GM12875 (cell line): ENCODE results near the gene CEBPE.

ENCODE experiments used
- H3K4me3 ChIP-seq: one replicate; pipeline ENCODE4 v1.5.1; 2011; ENCODE audit warnings: low read depth, low read length, control low read depth
- CTCF ChIP-seq: IDR thresholded peaks from 2 replicates; pipeline ENCODE4 v1.5.1; 2011; ENCODE audit warnings: low read depth, mild to moderate bottlenecking, control low read depth, inconsistent platforms, low read length, moderate library complexity, borderline replicate concordance; ENCODE audit not compliant: insufficient read depth

CEBPE gene

GRCh38 chr14:23143911-23144310 lies 24.9 kb upstream of the CEBPE start:
- TF ChIP-seq CTCF: no peak
- H3K4me3 ChIP-seq: no peak overlapping the region

- no peak for TF ChIP-seq CTCF
- H3K4me3 ChIP-seq: no peak overlapping the region
Measured at GRCh38 chr14:23142826-23143225, 23.8 kb upstream of the CEBPE start.

DNA sequence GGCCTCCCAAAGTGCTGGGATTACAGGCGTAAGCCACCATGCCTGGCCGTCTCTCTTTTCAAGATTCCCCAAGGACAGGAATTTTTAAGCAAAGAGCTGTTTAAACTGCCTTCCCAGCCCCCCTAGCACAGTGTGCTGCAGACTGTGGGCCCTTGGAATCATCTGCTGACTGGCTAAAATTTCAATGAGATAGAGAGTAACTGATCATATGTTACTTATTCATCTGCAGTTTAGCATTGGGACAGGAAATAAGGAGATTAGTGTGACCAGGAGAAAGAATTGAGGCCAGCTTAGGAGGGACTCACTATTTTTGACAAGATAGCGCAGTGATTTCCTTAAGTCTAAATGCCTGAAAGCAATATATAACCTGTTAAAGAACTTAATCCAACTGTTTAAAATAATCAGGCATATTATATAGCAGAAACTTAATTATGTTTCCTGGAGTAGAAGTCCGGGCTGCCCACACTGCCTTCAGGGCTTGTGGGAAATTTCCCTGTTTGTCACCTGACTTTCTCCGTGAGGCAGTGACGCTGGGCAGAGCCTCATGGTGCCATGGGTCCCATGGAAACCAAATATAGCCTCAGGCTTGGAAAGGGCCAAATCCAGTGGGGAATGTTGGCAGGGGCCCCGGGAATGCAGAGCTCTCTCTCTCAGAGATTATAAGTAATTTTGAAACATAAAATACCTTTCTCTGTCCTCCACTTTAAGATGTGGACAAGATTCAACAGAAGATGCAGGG lies 22.8 kb upstream of the CEBPE start:
- no peak for TF ChIP-seq CTCF
- H3K4me3 ChIP-seq: no peak overlapping the region

GRCh38 chr14:23140371-23140770 lies 21.3 kb upstream of the CEBPE start:
- TF ChIP-seq CTCF: no peak
- H3K4me3 ChIP-seq: no peak overlapping the region

DNA sequence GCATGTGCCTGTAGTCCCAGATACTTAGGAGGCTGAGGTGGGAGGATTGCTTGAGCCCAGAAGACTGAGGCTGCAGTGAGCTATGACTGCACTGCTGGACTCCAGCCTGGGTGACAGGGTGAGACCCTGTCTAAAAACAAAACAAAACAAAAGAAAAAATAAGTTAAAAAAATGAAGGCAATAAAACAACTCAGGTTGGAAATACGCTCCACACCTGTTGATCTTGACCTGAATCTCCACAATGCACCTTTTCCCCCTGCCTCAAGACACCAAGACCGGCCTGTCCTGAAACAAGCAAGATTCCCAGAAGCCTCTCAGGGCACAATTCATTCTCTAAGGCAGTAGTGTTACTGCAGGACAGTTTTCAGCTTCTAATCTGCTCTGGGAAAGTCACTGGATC lies 20.8 kb upstream of the CEBPE start:
- H3K4me3 ChIP-seq: no peak overlapping the region
- no peak for TF ChIP-seq CTCF

DNA sequence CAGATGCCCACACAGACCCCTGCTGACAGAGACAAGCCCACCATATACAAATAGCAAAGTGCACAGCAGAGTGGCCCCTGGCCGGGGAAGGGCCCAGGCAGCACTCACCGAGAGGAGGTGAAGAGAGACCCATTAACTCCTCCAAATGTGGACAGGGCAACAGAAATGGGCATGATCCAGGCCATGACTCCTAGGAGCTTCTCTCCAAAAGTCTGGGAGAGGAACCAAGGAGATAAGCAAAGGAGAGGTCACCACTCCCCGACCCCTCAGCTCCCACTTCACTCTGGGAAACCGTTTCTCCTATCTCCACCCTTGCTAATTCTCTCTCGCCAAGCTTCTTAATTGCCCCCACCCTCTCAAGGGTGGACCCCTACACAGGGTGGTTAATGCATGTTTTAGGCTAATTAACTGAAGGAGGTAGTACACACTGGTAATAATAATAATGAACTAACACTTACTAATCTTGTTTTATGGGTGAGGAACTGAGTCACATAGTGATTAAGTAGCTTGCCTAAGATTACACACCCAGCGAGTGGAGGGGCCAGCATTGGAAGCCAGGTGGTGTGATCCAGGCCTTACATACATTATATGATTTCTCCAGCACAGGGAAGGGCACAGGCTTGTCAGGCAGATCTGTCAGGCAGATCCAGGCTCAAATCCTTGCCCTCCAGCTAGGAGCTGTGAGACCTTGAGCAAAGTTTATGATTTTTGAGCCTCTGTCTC lies 18.9 kb upstream of the CEBPE start:
- H3K4me3 ChIP-seq: no peak overlapping the region
- TF ChIP-seq CTCF: no peak
